HG02852 (cell line): ENCODE measurements around the gene ZKSCAN7.
"Not testable (repeated sequence)": the region's sequence is repeated elsewhere in the genome, so short reads cannot be mapped to it uniquely, and the experiment has no call there.

ENCODE experiments used
- ATAC-seq: cut with Tn5 transposase; IDR thresholded peaks from one replicate; pipeline ENCODE4 v1.9.1; 2021; ENCODE audit warnings: mild to moderate bottlenecking, moderate library complexity; ENCODE audit not compliant: unreplicated experiment

Gene ZKSCAN7

GRCh38 chr3:44576613-44577012, 21.6 kb downstream of the ZKSCAN7 start:
- no peak for ATAC-seq

DNA sequence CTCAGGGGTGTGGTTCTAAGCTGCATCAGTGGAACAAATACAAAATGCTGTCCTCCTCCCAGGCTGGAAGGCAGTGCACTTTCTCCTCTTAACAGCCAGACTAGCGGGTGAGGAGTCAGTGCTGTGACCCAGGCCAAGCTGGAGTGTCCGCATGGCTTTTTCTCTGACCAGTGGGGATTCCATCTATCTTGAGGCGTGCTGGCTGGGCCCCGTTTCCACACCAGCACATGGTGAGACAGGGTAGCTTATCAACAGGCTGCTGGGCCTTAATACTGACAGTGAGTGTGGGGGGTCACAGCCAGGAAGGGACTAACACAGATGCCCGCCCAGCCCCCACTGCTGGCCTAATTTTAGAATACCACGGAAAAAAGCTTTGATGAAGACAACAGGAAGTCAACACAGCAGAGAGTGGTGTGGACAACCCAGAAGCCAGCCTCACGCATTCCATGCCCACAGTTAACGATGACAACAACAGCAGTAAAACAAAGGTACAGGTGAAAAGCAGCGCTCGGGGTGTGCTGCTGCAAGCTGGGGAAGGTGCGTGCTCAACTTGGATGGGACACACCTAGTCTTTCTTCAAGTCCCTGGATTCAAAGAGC, 22.5 kb downstream of the ZKSCAN7 start:
- ATAC-seq = not testable (repeated sequence)

GRCh38 chr3:44578316-44578715, 23.3 kb downstream of the ZKSCAN7 start:
- ATAC-seq = not testable (repeated sequence)

DNA sequence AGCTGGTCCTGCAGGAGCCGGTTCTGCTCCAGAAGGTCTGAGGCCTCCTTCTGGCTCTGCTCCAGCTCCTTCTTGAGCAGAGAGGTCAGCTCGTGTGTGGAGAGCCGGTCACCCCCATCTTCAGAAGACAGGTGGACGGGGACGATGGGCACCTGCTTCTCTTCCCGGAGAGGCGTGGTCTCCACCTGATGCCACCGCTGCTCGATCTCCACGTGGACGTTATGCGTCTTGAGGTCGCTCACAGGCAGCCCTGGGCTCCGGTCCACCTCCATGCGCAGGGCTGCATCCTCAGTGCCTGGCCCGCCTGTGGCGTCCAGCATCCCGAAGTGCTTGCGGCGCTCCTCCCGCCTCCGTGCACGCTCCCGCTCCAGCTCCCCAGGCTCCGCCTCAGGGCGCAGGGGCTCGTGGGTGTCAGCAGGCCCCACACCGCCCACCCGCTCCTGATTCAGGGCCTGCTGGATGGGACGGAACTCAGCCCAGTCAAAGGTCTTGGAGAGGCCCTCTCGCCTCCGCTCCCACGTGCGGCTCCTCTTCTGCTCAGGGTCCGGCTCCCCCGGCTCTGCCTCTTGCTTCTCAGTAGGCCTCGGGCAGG, 24.0 kb downstream of the ZKSCAN7 start:
- not testable (repeated sequence) for ATAC-seq

DNA sequence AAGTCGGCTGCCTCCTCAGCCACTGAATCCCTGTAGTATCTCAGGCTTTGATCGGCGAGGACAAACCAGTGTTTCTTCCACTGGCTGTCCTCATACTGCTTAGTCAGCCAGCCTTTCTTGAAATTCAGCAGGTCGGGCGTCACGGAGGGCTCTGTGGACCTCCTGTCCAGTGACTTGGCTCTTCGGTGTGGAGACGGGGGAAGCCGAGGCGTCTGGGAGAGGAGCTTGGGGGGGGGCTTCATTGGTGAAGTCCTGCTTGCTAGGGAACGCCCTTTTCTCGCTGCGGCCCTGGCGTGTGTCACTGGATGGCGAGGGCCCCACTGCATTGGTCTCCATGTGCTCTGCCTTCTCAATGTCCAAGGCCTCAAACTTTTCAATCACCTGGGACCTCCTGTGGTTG, 24.8 kb downstream of the ZKSCAN7 start:
- ATAC-seq = not testable (repeated sequence)

- not testable (repeated sequence) for ATAC-seq
These were observed 26.0 kb downstream of the ZKSCAN7 start for GRCh38 chr3:44580971-44581370.

- ATAC-seq = peak; percentile 77
These were observed 29.9 kb downstream of the ZKSCAN7 start, which contains the start of gene ZNF660 for GRCh38 chr3:44584646-44585501. Gene ZNF660 (plus strand): TSS chr3:44584964. CDS start chr3:44594194, 9,230 bp downstream.

DNA sequence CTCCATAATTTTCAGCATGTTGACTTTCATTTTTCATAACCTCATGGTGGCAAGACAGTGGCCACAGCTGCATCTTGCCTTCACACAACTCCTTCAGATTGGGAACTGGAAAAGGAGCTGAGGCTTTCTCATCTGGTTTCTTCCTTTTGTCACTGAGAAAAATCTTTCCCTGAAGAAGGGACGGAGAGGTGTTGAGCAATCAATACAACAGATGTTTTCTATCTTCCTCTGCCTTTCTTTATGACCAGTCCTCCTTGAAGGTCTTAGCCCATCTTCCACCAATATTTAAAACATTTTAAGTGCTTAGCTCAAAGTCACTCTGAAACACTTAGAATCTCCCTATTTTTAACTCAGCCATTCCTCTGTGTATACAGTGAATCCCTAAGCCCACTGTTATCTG, 41.6 kb downstream of the ZKSCAN7 start:
- ATAC-seq = no peak

DNA sequence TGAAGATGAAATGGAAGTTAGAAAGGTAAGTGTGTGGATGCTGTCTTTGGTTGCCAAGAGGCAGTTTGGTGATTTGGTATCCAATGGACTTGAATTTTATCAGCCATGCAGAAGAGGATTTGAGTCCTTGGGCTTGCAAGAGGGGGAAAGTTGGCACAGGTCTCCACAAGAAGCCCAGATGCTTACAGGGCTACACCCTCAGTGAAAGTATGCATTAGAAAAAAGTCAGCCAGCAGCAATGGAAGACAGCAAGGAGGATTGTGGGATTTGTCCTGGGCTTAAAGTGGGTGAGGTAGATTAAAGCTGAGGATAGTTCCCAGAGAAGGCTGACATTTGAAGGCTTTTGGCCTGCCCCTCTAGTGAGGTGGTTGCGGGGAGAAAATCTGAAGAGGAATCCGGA, 46.8 kb downstream of the ZKSCAN7 start:
- ATAC-seq = no peak

GRCh38 chr3:44612678-44613077, 57.7 kb downstream of the ZKSCAN7 start:
- ATAC-seq = no peak
